ENCODE results near the gene SGCA. TPM values are rescaled to one million over a fixed set of nuclear protein-coding genes. Genes with fewer than 3 reads are reported as not detected.
A peak's percentile ranks its signal among the peaks of the same experiment; 100 is the strongest.

SGCA gene
- total and polyA plus RNA-seq, 2 of the 8 experiments (the other 6 are each of a cell fraction or from before 2014, with no cell fraction given): 0.12 TPM; not detected in 1

DNA sequence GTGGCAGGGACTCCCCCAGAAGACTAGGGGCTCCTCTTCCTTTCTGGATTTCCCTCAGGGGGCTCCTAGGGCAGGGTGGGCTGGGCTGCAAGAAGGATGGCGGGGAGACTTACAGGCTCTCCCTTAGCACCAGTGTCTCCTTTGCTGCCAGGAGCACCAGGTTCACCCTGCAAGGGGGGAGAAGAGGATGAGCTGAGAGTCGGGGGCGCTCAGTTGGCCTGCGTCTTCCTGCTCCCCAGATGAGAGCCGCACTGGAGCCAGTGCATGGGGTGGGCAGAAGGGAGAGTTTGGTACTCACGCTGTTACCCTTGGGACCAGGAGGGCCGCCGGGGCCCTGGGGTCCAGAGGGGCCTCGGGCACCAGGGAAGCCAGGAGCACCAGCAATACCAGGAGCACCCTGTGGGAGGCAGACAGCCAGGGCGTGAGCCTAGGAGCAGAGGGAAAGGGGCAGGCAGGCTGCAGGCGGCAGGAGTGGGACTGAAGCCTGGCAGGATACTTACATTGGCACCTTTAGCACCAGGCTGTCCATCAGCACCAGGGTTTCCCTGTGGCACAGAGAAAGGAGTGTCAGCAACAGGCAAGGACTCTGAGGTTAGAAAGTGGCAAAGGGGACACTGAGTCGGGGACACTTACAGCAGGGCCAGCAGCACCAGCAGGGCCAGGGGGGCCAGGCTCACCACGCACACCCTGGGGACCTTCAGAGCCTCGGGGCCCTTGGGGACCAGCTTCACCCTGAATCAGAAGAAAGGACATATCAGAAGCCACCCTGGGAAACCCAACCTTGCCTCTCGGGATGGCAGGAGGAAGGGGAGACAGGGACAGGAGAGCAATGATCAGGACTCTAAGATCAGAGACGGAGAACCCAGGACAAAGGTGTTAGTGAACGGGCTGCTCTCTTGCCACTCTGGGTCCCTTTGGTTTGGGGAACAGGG lies 29.4 kb downstream of the SGCA start:
- H3K4me2 ChIP-seq (ENCODE audit: insufficient read depth in 1 of 2, low read depth in 2 of 2, low read length in 2 of 2): no peak overlapping the region
- DNase-seq (ENCODE audit: low read depth in 1 of 2, low spot score in 2 of 2): no peak
- no peak for FAIRE-seq
- no peak overlapping the region for H3K4me3 ChIP-seq (ENCODE audit: extremely low read depth in 1 of 4, insufficient read depth in 2 of 4, low read depth in 3 of 4, low read length in 4 of 4)
- H2AFZ ChIP-seq (ENCODE audit: low read length): no peak overlapping the region
- H3K79me2 ChIP-seq (ENCODE audit: control insufficient read depth in 1 of 2, insufficient read depth in 2 of 2, low read length in 2 of 2): no peaks in the 10 kb centered on the region
- no peak overlapping the region for H2AK5ac ChIP-seq (ENCODE audit: low read depth, low read length)
- no peak overlapping the region for H3K9ac ChIP-seq (replicated peaks in 1 of 4; ENCODE audit: extremely low read depth in 1 of 4, low read depth in 3 of 4, low read length in 3 of 4)
- no peak overlapping the region for H2BK5ac ChIP-seq (ENCODE audit: low read depth, low read length)
- H4K5ac ChIP-seq (ENCODE audit: insufficient read length, low read depth, low read length): no peak overlapping the region
- H4K91ac ChIP-seq (replicated peaks; ENCODE audit: insufficient read length, low read length): no peak overlapping the region
- H3K36me3 ChIP-seq (ENCODE audit: control insufficient read depth in 2 of 4, insufficient read depth in 4 of 4, low read length in 3 of 4): peaks cover 11 to 56% (median 41%) of the 10 kb centered on the region in 4 experiments
- no peak overlapping the region for H3K27ac ChIP-seq (ENCODE audit: low read depth, low read length)
- H2BK120ac ChIP-seq (replicated peaks; ENCODE audit: low read depth, low read length): no peak overlapping the region
- H3K27me3 ChIP-seq (replicated peaks in 1 of 4; ENCODE audit: control insufficient read depth in 3 of 4, extremely low read depth in 1 of 4, insufficient read depth in 3 of 4, low read length in 3 of 4): no peaks in the 10 kb centered on the region
- H2BK20ac ChIP-seq (ENCODE audit: low read length): no peak overlapping the region
- no peak overlapping the region for H3K14ac ChIP-seq (ENCODE audit: insufficient read length)
- H4K20me1 ChIP-seq (replicated peaks in 1 of 2; ENCODE audit: control insufficient read depth in 1 of 2, insufficient read depth in 2 of 2, low read length in 2 of 2): peaks cover 0 to 4% of the 10 kb centered on the region in 2 experiments
- ChIA-PET POLR2A (ENCODE audit: partially characterized antibody) (interaction anchor here (0.9 kb wide), 1 partner anchor 90 kb away, joined by 3 read pairs; no protein-coding TSS in a partner anchor), CTCF (ENCODE audit: partially characterized antibody) (interaction anchor here (1.0 to 5.8 kb wide), 13 partner anchors 8 to 115 kb away, joined by 3 to 103 read pairs (median 10); no protein-coding TSS in a partner anchor)
- no peaks in the 10 kb centered on the region for H3K79me1 ChIP-seq (ENCODE audit: low read depth, low read length)
- no peak overlapping the region for H3K56ac ChIP-seq (replicated peaks; ENCODE audit: insufficient read length, low read depth, low read length)
- H2BK15ac ChIP-seq (ENCODE audit: low read length): no peak overlapping the region
- peaks cover 5% of the 10 kb centered on the region; the same call in 1 of the 2 replicates for H3K23me2 ChIP-seq (ENCODE audit: low read depth, low read length)
- no peak overlapping the region for H3K23ac ChIP-seq (ENCODE audit: insufficient read length)
- H3K18ac ChIP-seq (ENCODE audit: extremely low read depth, low read length): no peak overlapping the region
- WGBS, 2 experiments (ENCODE audit: extremely low coverage in 1 of 2, insufficient coverage in 1 of 2, insufficient read length in 1 of 2, insufficient replicate concordance in 2 of 2, low coverage in 1 of 2, low lambda C conversion rate in 2 of 2, missing lambda C conversion rate in 1 of 2): 84% methylated on average over 16 of the region's 17 CpGs; no CpG with 5 or more reads in 1 of the 2 experiments
- H3K9me3 ChIP-seq (ENCODE audit: insufficient read depth in 2 of 2, low read depth in 1 of 2, low read length in 1 of 2): no peaks in the 10 kb centered on the region
- H3K4me1 ChIP-seq (replicated peaks in 1 of 4; ENCODE audit: control insufficient read depth in 3 of 4, insufficient read depth in 4 of 4, low read length in 3 of 4): peaks cover 0 to 2% (median 0%) of the 10 kb centered on the region in 4 experiments; a peak in 1 of 7 replicates
- H4K8ac ChIP-seq (ENCODE audit: extremely low read depth, insufficient read depth, low read length): no peak overlapping the region
- TF ChIP-seq, protein P1, sequence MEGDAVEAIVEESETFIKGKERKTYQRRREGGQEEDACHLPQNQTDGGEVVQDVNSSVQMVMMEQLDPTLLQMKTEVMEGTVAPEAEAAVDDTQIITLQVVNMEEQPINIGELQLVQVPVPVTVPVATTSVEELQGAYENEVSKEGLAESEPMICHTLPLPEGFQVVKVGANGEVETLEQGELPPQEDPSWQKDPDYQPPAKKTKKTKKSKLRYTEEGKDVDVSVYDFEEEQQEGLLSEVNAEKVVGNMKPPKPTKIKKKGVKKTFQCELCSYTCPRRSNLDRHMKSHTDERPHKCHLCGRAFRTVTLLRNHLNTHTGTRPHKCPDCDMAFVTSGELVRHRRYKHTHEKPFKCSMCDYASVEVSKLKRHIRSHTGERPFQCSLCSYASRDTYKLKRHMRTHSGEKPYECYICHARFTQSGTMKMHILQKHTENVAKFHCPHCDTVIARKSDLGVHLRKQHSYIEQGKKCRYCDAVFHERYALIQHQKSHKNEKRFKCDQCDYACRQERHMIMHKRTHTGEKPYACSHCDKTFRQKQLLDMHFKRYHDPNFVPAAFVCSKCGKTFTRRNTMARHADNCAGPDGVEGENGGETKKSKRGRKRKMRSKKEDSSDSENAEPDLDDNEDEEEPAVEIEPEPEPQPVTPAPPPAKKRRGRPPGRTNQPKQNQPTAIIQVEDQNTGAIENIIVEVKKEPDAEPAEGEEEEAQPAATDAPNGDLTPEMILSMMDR (IDR thresholded peaks at IDR 0.05; ENCODE audit: control extremely low read depth in 1 of 3, insufficient read depth in 1 of 3, low read depth in 1 of 3, low read length in 3 of 3): peak; percentile 32 to 38 (median 33); a peak in 3 of 4 replicates
- TF ChIP-seq RAD21 (IDR thresholded peaks at IDR 0.05 in 1 of 2, conservative IDR thresholded peaks at IDR 0.05 in 1 of 2; ENCODE audit: low read depth in 2 of 2, low read length in 2 of 2): peak in 1 of 2 experiments; percentile 12; a peak in 1 of 4 replicates
- TF ChIP-seq, protein P2, sequence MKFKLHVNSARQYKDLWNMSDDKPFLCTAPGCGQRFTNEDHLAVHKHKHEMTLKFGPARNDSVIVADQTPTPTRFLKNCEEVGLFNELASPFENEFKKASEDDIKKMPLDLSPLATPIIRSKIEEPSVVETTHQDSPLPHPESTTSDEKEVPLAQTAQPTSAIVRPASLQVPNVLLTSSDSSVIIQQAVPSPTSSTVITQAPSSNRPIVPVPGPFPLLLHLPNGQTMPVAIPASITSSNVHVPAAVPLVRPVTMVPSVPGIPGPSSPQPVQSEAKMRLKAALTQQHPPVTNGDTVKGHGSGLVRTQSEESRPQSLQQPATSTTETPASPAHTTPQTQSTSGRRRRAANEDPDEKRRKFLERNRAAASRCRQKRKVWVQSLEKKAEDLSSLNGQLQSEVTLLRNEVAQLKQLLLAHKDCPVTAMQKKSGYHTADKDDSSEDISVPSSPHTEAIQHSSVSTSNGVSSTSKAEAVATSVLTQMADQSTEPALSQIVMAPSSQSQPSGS (IDR thresholded peaks at IDR 0.05; ENCODE audit: low read length): no peak
- no peak overlapping the region for H3K4ac ChIP-seq (replicated peaks; ENCODE audit: insufficient read length, low read depth, low read length)
- H2BK12ac ChIP-seq (ENCODE audit: low read depth, low read length): no peak overlapping the region
